Body of pancreas (tissue), 4 donors: ENCODE results near the gene KIAA0232. TPM values are rescaled to one million over a fixed set of nuclear protein-coding genes. Genes with fewer than 3 reads are reported as not detected.

Experiments used
- ATAC-seq: fragments of 150-250 bp; one replicate; pipeline ENCODE4 v1.9.1; 2016
- DNase-seq, 4 donors: peaks; one replicate each; pipeline ENCODE4 v3.0.0-alpha.2; 2019
- H3K27ac ChIP-seq, 4 donors: fragments of 200-600 bp; sonication (generic); 1 replicate in 3 of 4; 2 replicates in 1 of 4; pipeline versions ENCODE4 v1.5.1 to v1.6.1; 2016 to 2019; ENCODE audit warnings: mild to moderate bottlenecking in 1 of 4, mixed read lengths in 1 of 4, moderate library complexity in 1 of 4
- H3K27me3 ChIP-seq, 2 donors: fragments of 200-600 bp; sonication (generic); one replicate each; pipeline ENCODE4 v1.6.0; 2016; ENCODE audit warnings: mild to moderate bottlenecking in 1 of 2
- H3K36me3 ChIP-seq, 2 donors: fragments of 200-600 bp; sonication (generic); replicated peaks in 1 of 2; 2 replicates each; pipeline ENCODE4 v1.5.1; 2016; ENCODE audit warnings: low read depth in 2 of 2; ENCODE audit not compliant: insufficient read depth in 1 of 2
- H3K4me1 ChIP-seq: fragments of 200-600 bp; sonication (generic); one replicate; pipeline ENCODE4 v1.6.0; 2016
- H3K4me3 ChIP-seq, 2 donors: fragments of 200-600 bp; sonication (generic); 1 replicate in 1 of 2; 2 replicates in 1 of 2; pipeline ENCODE4 v1.5.1; 2016 to 2019
- H3K9me3 ChIP-seq, 3 donors: fragments of 200-600 bp; sonication (generic); 1 replicate in 2 of 3; 2 replicates in 1 of 3; pipeline ENCODE4 v1.5.1; 2016
- POLR2A ChIP-seq, 3 donors: fragments of 450-650 bp; IDR thresholded peaks; one replicate each; pipeline ENCODE4 v1.6.1; 2016; ENCODE audit warnings: antibody characterized with exemption in 3 of 3, mild to moderate bottlenecking in 2 of 3
- WGBS, 2 donors: methylation state at CpG; one replicate each; pipeline ENCODE4 v1.1.5; 2017; 5-methylcytosine and 5-hydroxymethylcytosine counted together
- intact Hi-C: fragments of 100-400 bp; cut with DNase I; formaldehyde crosslinking; loops from one replicate; pipeline ENCODE4 v1.15.1; 2023
- total RNA-seq, 2 donors: library from RNA; depleted of rRNA; stranded (reverse); fragments of >200 nt; gene quantifications; one replicate each; pipeline ENCODE4 v1.1.0, GENCODE V29; 2016
- TF ChIP-seq, protein P1 (sequence below), 7 experiments: fragments of 450-650 bp in 4 of 7; fragments of 200-600 bp in 3 of 7; sonication (generic) in 3 of 7; IDR thresholded peaks; one replicate each; pipeline ENCODE4 v1.5.1; 2016 to 2019; ENCODE audit warnings: antibody characterized with exemption in 7 of 7

The KIAA0232 gene
- total RNA-seq, 2 donors from 2014 or later = 9.6 to 15.0 TPM

DNA sequence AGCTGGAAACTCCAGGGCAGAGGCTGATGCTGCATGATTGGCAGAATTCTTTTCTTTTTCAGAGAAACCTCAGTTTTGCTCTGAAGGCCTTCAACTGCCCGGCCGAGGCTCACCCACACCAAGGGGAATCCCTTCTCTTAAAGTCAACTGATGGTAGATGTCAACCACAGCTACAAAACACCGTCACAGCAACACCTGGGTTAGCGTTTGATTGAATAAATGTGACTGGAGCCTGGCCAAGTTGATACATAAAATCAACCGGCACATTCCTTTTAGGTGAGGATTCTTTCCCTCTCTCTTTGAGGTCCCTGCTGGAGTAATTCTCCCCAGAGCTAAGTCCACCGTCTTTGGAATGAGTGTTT lies 15.2 kb upstream of the KIAA0232 start:
- intact Hi-C loops = no loop called here
- Histone ChIP-seq H3K36me3 (no peaks in the 10 kb centered on the region), H3K4me1 (peaks cover 7% of the 10 kb centered on the region), H3K4me3 (no peak overlapping the region), H3K27ac (peak overlapping the region; percentile 25 to 79 (median 64)), H3K27me3 (no peaks in the 10 kb centered on the region), H3K9me3 (no peaks in the 10 kb centered on the region)
- DNase-seq (peak in 2 of 4 donors; percentile 48 to 55), ATAC-seq (peak; percentile 62)
- TF ChIP-seq, protein P1, sequence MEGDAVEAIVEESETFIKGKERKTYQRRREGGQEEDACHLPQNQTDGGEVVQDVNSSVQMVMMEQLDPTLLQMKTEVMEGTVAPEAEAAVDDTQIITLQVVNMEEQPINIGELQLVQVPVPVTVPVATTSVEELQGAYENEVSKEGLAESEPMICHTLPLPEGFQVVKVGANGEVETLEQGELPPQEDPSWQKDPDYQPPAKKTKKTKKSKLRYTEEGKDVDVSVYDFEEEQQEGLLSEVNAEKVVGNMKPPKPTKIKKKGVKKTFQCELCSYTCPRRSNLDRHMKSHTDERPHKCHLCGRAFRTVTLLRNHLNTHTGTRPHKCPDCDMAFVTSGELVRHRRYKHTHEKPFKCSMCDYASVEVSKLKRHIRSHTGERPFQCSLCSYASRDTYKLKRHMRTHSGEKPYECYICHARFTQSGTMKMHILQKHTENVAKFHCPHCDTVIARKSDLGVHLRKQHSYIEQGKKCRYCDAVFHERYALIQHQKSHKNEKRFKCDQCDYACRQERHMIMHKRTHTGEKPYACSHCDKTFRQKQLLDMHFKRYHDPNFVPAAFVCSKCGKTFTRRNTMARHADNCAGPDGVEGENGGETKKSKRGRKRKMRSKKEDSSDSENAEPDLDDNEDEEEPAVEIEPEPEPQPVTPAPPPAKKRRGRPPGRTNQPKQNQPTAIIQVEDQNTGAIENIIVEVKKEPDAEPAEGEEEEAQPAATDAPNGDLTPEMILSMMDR (IDR thresholded peaks at IDR 0.05) = no peak
- no peak for TF ChIP-seq POLR2A (IDR thresholded peaks at IDR 0.05)
- WGBS, 2 donors = 43 to 46% methylated on average over 6 of the region's 6 CpGs

DNA sequence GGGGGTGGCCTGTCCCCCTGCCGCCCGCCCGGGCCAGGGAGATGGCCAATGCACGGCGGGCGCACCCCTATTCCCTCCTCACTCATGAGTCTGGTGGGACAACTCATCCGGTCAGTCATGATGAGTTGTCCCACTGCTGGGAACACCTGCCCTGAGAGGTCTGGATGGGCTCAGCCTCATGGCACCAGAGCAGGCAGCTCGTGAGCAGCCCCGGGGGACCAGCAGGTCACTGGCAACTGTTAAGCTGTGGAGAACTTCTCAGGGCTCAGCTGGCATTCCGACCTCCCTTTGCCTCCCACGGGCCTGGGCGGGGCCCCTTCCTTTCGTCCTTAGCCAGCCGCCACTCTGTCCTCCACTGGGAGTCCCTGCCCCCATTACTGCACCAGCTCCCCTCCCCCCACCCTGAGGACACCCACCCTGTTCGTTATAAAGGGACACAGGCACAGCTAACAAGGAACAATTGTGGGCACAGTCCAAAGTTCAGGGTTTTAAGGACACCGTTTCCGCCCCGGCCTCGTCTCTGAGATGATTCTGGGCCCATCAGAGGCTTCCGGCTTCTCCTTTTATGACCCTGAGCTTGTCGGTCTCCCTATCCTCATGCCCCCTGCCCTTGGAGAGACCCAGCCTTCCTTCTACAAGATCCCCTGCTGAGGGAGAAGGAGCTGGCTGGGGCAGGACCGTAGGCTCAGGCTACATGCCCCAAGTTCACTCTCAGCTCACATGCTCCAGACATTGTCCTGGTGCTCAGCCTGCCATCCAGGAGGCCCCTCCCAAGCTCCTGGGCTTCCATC lies 14.6 kb upstream of the KIAA0232 start:
- DNase-seq = peak in 2 of 4 donors; percentile 31 to 33
- peak overlapping the region; percentile 25 to 79 (median 64) for H3K27ac ChIP-seq
- peak; percentile 34 for ATAC-seq

DNA sequence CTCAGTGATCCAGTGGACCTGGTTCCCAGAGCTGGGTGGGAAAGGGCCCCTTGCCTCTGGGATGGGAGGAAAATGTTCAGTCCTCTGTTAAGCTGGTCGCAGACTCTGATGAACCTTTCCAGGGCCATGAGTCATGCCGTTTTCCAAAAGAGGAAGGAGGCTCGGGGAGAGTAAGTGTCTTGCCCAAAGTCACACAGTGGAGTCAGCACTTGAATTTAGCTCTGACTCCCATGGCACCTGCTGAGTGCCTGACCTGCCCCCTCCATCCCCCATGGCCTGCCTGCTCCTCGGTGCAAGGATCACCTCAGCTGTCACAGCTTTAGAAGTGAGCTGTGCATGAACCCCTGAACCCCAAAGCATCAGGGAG lies 14.0 kb upstream of the KIAA0232 start:
- H3K9me3 ChIP-seq = no peaks in the 10 kb centered on the region
- TF ChIP-seq, protein P1 (IDR thresholded peaks at IDR 0.05) = no peak
- no peak for TF ChIP-seq POLR2A (IDR thresholded peaks at IDR 0.05)
- no peaks in the 10 kb centered on the region for H3K36me3 ChIP-seq
- 41 to 71% methylated on average over 3 to 4 of the region's 4 CpGs for WGBS, 2 donors
- peak in 1 of 4 donors; percentile 41 for DNase-seq
- intact Hi-C loops = no loop called here
- peak overlapping the region in 3 of 4 donors; percentile 58 to 79 (median 69) for H3K27ac ChIP-seq
- no peaks in the 10 kb centered on the region for H3K27me3 ChIP-seq
- no peak overlapping the region for H3K4me3 ChIP-seq
- ATAC-seq = no peak
- H3K4me1 ChIP-seq = peaks cover 7% of the 10 kb centered on the region

More for the DNA sequence above, 14.6 kb upstream of the KIAA0232 start:
- intact Hi-C loops = no loop called here
- Histone ChIP-seq H3K36me3 (no peaks in the 10 kb centered on the region), H3K27me3 (no peaks in the 10 kb centered on the region), H3K9me3 (no peaks in the 10 kb centered on the region), H3K4me3 (no peak overlapping the region), H3K4me1 (peaks cover 7% of the 10 kb centered on the region)
- TF ChIP-seq POLR2A (IDR thresholded peaks at IDR 0.05) = no peak
- TF ChIP-seq, protein P1 (IDR thresholded peaks at IDR 0.05) = no peak
- WGBS, 2 donors = 46 to 61% methylated on average over 12 to 21 of the region's 22 CpGs

DNA sequence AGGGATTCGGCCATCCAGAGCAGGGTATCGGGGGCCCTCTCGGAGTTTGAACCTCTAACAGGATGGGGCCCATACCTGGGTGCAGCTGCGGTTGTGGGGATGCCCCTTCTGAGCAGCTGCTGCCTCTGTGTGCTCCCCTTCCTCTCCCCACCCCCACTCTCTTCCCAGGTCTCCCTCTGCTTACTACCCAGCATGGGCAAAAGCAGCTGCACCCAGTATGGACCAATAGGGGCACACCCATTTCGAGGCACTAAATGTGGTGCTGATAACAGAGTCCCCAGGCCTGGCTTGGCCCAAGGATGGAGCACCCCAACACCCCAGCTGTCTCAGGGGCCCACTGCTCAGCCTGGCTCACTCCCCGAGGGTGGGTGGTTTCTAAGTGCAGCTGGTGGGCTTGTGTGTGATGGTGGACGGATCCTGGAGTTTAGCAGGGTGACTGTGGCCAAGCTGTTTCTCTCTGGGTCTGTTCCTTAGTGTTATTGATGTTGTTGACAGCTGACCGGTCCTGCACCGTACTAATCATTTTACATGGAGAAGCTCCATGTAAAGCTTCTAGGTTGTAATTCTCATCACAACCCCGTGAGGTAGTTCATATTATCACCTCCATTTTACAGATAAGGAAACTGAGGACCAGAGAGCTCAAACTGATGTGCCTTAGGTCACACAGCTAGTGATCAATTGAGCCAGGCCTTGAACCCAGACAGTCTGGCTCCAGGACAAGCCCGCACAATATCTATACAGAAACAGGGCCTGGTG lies 13.1 kb upstream of the KIAA0232 start:
- no peaks in the 10 kb centered on the region for H3K36me3 ChIP-seq
- TF ChIP-seq POLR2A (IDR thresholded peaks at IDR 0.05) = no peak
- TF ChIP-seq, protein P1 (IDR thresholded peaks at IDR 0.05) = no peak
- no peaks in the 10 kb centered on the region for H3K27me3 ChIP-seq
- peaks cover 15% of the 10 kb centered on the region for H3K4me1 ChIP-seq
- H3K27ac ChIP-seq = no peak overlapping the region
- WGBS, 2 donors = 76 to 79% methylated on average over 8 to 11 of the region's 11 CpGs
- ATAC-seq (no peak), DNase-seq (no peak)
- intact Hi-C loops = no loop called here
- no peaks in the 10 kb centered on the region for H3K9me3 ChIP-seq
- H3K4me3 ChIP-seq = no peak overlapping the region
